ENCODE results near the gene SAMD1.

DNA sequence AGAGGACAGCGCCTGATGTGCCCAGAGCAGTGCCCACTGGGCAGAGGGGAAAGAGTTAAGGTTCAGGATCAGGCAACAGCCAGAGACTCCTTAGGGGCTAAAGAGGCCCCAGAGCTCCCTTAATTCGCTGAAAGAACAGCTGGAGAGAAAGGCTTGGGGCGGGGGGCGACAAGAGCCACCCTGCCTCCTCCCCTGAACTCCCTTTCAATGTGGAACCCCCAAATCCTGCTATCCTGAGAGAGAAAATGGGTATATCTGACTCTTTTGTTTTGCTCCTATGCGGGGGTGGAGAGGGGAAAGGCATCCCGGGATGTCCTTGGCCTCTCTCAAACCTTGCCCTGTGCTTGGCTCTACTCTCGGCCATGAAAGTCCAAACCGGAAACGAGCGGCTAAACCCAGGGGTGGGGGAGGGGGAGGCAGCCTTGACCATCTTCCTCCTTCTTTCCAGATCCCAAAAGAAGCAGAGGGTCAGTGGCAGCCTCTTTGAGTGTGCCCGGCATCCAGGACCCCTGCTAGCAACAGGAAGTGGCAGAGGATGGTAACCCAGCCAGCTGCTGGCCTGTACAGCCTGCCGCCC lies 22.3 kb upstream of the SAMD1 start:
- TF ChIP-seq CBX5 (IDR thresholded peaks at IDR 0.05; ENCODE audit: low read depth, low read length) (no peak), SP1 (IDR thresholded peaks at IDR 0.05; ENCODE audit: low read depth, low read length) (no peak), MAFK (IDR thresholded peaks at IDR 0.05; ENCODE audit: low read depth, low read length) (no peak), SIX5 (IDR thresholded peaks at IDR 0.05; ENCODE audit: low read depth, low read length) (no peak), POLR2A (IDR thresholded peaks at IDR 0.05; ENCODE audit: control extremely low read depth in 1 of 2, low read depth in 2 of 2, low read length in 2 of 2) (no peak), JUND (IDR thresholded peaks at IDR 0.05; ENCODE audit: low read length) (no peak), RAD21 (IDR thresholded peaks at IDR 0.05 in 1 of 2, conservative IDR thresholded peaks at IDR 0.05 in 1 of 2; ENCODE audit: low read depth in 2 of 2, low read length in 2 of 2) (no peak), FOSL1 (IDR thresholded peaks at IDR 0.05; ENCODE audit: insufficient read depth, low read depth, low read length) (no peak), RXRA (IDR thresholded peaks at IDR 0.05; ENCODE audit: insufficient read depth, low read depth, low read length) (no peak), JUN (IDR thresholded peaks at IDR 0.05; ENCODE audit: low read depth, low read length) (no peak)
- TF ChIP-seq, protein P1, sequence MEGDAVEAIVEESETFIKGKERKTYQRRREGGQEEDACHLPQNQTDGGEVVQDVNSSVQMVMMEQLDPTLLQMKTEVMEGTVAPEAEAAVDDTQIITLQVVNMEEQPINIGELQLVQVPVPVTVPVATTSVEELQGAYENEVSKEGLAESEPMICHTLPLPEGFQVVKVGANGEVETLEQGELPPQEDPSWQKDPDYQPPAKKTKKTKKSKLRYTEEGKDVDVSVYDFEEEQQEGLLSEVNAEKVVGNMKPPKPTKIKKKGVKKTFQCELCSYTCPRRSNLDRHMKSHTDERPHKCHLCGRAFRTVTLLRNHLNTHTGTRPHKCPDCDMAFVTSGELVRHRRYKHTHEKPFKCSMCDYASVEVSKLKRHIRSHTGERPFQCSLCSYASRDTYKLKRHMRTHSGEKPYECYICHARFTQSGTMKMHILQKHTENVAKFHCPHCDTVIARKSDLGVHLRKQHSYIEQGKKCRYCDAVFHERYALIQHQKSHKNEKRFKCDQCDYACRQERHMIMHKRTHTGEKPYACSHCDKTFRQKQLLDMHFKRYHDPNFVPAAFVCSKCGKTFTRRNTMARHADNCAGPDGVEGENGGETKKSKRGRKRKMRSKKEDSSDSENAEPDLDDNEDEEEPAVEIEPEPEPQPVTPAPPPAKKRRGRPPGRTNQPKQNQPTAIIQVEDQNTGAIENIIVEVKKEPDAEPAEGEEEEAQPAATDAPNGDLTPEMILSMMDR (IDR thresholded peaks at IDR 0.05; ENCODE audit: control extremely low read depth in 1 of 3, insufficient read depth in 1 of 3, low read depth in 1 of 3, low read length in 3 of 3) = no peak
